IMR-90 (cell line): Measurements from ENCODE around the gene ITM2C. TPM values are rescaled to one million over a fixed set of nuclear protein-coding genes. Genes with fewer than 3 reads are reported as not detected.

Source experiments
- ATAC-seq: fragments of 200-7000 bp; cut with Tn5 transposase; 2 replicates; pipeline ENCODE4 v1.9.1; 2020; ENCODE audit warnings: low read depth, mild to moderate bottlenecking, moderate library complexity
- BruUV-seq: library from RNA; stranded (reverse); fragments of 400-500 nt; replicated peaks from 2 replicates; lab custom pipeline; 2021; lab: Mats Ljungman, UMichigan
- CTCF ChIA-PET: fragments of 300-600 bp; formaldehyde crosslinking; extraction: SDS; loops from one replicate; lab custom pipeline; 2021; ENCODE audit warnings: antibody characterized with exemption; lab: Yijun Ruan, JAX
- POLR2A ChIA-PET: fragments of 300-600 bp; sonication (Branson Sonifier 250); formaldehyde crosslinking; loops from one replicate; lab custom pipeline; 2022; ENCODE audit warnings: antibody characterized with exemption; ENCODE audit not compliant: unreplicated experiment; lab: Charles Lee
- DNase-seq: peaks from one replicate; pipeline ENCODE4 v3.0.0; 2013
- H2AFZ ChIP-seq: replicated peaks from 2 replicates; pipeline ENCODE3; 2013; ENCODE audit warnings: low read length, mild to moderate bottlenecking; ENCODE audit not compliant: poor library complexity
- H2AK5ac ChIP-seq: 2 replicates; pipeline ENCODE4 v1.6.1; 2013; ENCODE audit warnings: low read depth, low read length, inconsistent platforms
- H2AK9ac ChIP-seq: replicated peaks from 2 replicates; pipeline ENCODE3; 2013; ENCODE audit warnings: mild to moderate bottlenecking, low read depth, low read length, moderate library complexity; ENCODE audit not compliant: poor library complexity
- H2BK120ac ChIP-seq: 2 replicates; pipeline ENCODE4 v1.6.1; 2013; ENCODE audit warnings: low read depth, low read length, inconsistent platforms
- H2BK15ac ChIP-seq: 3 replicates; pipeline ENCODE4 v1.6.1; 2013; ENCODE audit warnings: low read depth, low read length, inconsistent platforms
- H2BK20ac ChIP-seq: 2 replicates; pipeline ENCODE4 v1.6.1; 2013; ENCODE audit warnings: low read depth, mild to moderate bottlenecking, inconsistent platforms, low read length, moderate library complexity
- H2BK5ac ChIP-seq: 2 replicates; pipeline ENCODE4 v1.6.1; 2013; ENCODE audit warnings: mild to moderate bottlenecking, low read depth, low read length, inconsistent platforms; ENCODE audit not compliant: poor library complexity, severe bottlenecking
- H3K14ac ChIP-seq: replicated peaks from 2 replicates; pipeline ENCODE4 v1.6.1; 2013; ENCODE audit warnings: low read depth, low read length, inconsistent platforms
- H3K18ac ChIP-seq: 2 replicates; pipeline ENCODE4 v1.6.1; 2013; ENCODE audit warnings: low read depth, low read length, control low read depth
- H3K23ac ChIP-seq: 2 replicates; pipeline ENCODE4 v1.6.1; 2013; ENCODE audit warnings: low read depth, low read length, inconsistent platforms
- H3K27ac ChIP-seq: 2 replicates; pipeline ENCODE4 v1.5.1; 2013; ENCODE audit warnings: mild to moderate bottlenecking, control low read depth, low read length; ENCODE audit not compliant: insufficient read depth
- H3K27me3 ChIP-seq: 2 replicates; pipeline ENCODE4 v1.6.1; 2013; ENCODE audit warnings: low read length; ENCODE audit not compliant: control insufficient read depth, insufficient read depth
- H3K36me3 ChIP-seq: 2 replicates; pipeline ENCODE4 v1.6.1; 2013; ENCODE audit warnings: low read length, mixed read lengths; ENCODE audit not compliant: control insufficient read depth, insufficient read depth
- H3K4ac ChIP-seq: 2 replicates; pipeline ENCODE4 v1.6.1; 2013; ENCODE audit warnings: low read depth, low read length, inconsistent platforms
- H3K4me1 ChIP-seq: 2 replicates; pipeline ENCODE4 v1.6.1; 2013; ENCODE audit warnings: low read length, mixed read lengths; ENCODE audit not compliant: control insufficient read depth, insufficient read depth
- H3K4me2 ChIP-seq: 2 replicates; pipeline ENCODE4 v1.6.1; 2013; ENCODE audit warnings: low read depth, mild to moderate bottlenecking, control low read depth, low read length, moderate library complexity
- H3K4me3 ChIP-seq: 2 replicates; pipeline ENCODE4 v1.5.1; 2013; ENCODE audit warnings: low read depth, mild to moderate bottlenecking, control low read depth, low read length, moderate library complexity; ENCODE audit not compliant: insufficient read depth
- H3K56ac ChIP-seq: 2 replicates; pipeline ENCODE4 v1.6.1; 2013; ENCODE audit warnings: low read length, inconsistent platforms; ENCODE audit not compliant: insufficient read depth; ENCODE audit errors: extremely low read depth
- H3K79me1 ChIP-seq, 2 experiments: 2 replicates each; pipeline ENCODE4 v1.6.1; 2013; ENCODE audit warnings: low read length in 2 of 2, inconsistent platforms in 1 of 2, low read depth in 1 of 2
- H3K9ac ChIP-seq: 2 replicates; pipeline ENCODE4 v1.6.1; 2013; ENCODE audit warnings: low read depth, low read length, control low read depth
- H3K9me1 ChIP-seq: 2 replicates; pipeline ENCODE4 v1.6.1; 2013; ENCODE audit warnings: low read length, inconsistent platforms; ENCODE audit not compliant: insufficient read depth
- H3K9me3 ChIP-seq: 2 replicates; pipeline ENCODE4 v1.6.1; 2013; ENCODE audit warnings: low read length; ENCODE audit not compliant: control insufficient read depth, insufficient read depth
- H4K20me1 ChIP-seq: 2 replicates; pipeline ENCODE4 v1.6.1; 2013; ENCODE audit warnings: low read length, inconsistent platforms; ENCODE audit not compliant: insufficient read depth
- H4K5ac ChIP-seq: 2 replicates; pipeline ENCODE4 v1.6.1; 2013; ENCODE audit warnings: mild to moderate bottlenecking, low read depth, low read length, control low read depth
- H4K8ac ChIP-seq, 2 experiments: 2 replicates each; pipeline ENCODE4 v1.6.1; 2013; ENCODE audit warnings: low read depth in 2 of 2, low read length in 2 of 2, control low read depth in 1 of 2, inconsistent platforms in 1 of 2
- H4K91ac ChIP-seq: 2 replicates; pipeline ENCODE4 v1.6.1; 2013; ENCODE audit warnings: low read depth, low read length, inconsistent platforms; ENCODE audit not compliant: insufficient read depth
- BHLHE40 ChIP-seq: fragments of 150-350 bp; IDR thresholded peaks from 2 replicates; pipeline ENCODE4 v1.6.1; 2016; ENCODE audit warnings: mild to moderate bottlenecking, low read depth, low read length
- CHD1 ChIP-seq: IDR thresholded peaks from 2 replicates; pipeline ENCODE4 v1.6.1; 2012; ENCODE audit warnings: low read depth, low read length, improper control_type of control experiment
- FOS ChIP-seq: fragments of 150-350 bp; IDR thresholded peaks from 2 replicates; pipeline ENCODE4 v1.6.1; 2016; ENCODE audit warnings: low read depth, low read length
- MAFK ChIP-seq: IDR thresholded peaks from 2 replicates; pipeline ENCODE4 v1.6.1; 2012; ENCODE audit warnings: low read depth, low read length, improper control_type of control experiment
- MAZ ChIP-seq: IDR thresholded peaks from 2 replicates; pipeline ENCODE4 v1.6.1; 2012; ENCODE audit warnings: low read depth, mild to moderate bottlenecking, low read length, improper control_type of control experiment, moderate library complexity, borderline replicate concordance
- MXI1 ChIP-seq: IDR thresholded peaks from 2 replicates; pipeline ENCODE4 v1.6.1; 2012; ENCODE audit warnings: low read depth, mild to moderate bottlenecking, low read length, moderate library complexity, borderline replicate concordance
- NFE2L2 ChIP-seq: fragments of 150-350 bp; IDR thresholded peaks from 2 replicates; pipeline ENCODE4 v1.6.1; 2016; ENCODE audit warnings: low read depth, mild to moderate bottlenecking, low read length
- POLR2A ChIP-seq: IDR thresholded peaks from 2 replicates; pipeline ENCODE4 v1.6.1; 2012; ENCODE audit warnings: mild to moderate bottlenecking, low read depth, low read length
- RAD21 ChIP-seq: IDR thresholded peaks from 2 replicates; pipeline ENCODE4 v1.6.1; 2012; ENCODE audit warnings: low read length, improper control_type of control experiment
- RCOR1 ChIP-seq: IDR thresholded peaks from 2 replicates; pipeline ENCODE4 v1.6.1; 2012; ENCODE audit warnings: mild to moderate bottlenecking, low read length, improper control_type of control experiment; ENCODE audit not compliant: insufficient replicate concordance
- RFX5 ChIP-seq: IDR thresholded peaks from 2 replicates; pipeline ENCODE4 v1.8.0; 2012; ENCODE audit warnings: low read depth, mild to moderate bottlenecking, low read length, moderate library complexity
- SMC3 ChIP-seq: fragments of 150-350 bp; IDR thresholded peaks from 2 replicates; pipeline ENCODE4 v1.6.1; 2016; ENCODE audit warnings: low read depth, mild to moderate bottlenecking, antibody characterized with exemption, low read length, moderate library complexity
- USF2 ChIP-seq: fragments of 150-350 bp; IDR thresholded peaks from 2 replicates; pipeline ENCODE4 v1.6.1; 2017; ENCODE audit warnings: mild to moderate bottlenecking, antibody characterized with exemption, low read length, low read depth
- WGBS, 2 experiments: methylation state at CpG; one replicate each; pipeline versions ENCODE4 v1.1.5 to v1.1.7; 2013; ENCODE audit warnings: missing lambda C conversion rate in 2 of 2; ENCODE audit not compliant: insufficient read length in 1 of 2; ENCODE audit errors: extremely low coverage in 2 of 2; 5-methylcytosine and 5-hydroxymethylcytosine counted together
- dilution Hi-C: fragments of 300-500 bp; cut with HindIII; formaldehyde crosslinking; loops from one replicate; pipeline ENCODE4 v1.14.3; 2018; ENCODE audit warnings: low sequenced_read_pairs; ENCODE audit not compliant: unreplicated experiment
- in situ Hi-C: fragments of 300-500 bp; cut with MboI; formaldehyde crosslinking; loops from 3 replicates; pipeline ENCODE4 v1.14.3; 2019; ENCODE audit warnings: low sequenced_read_pairs, inconsistent platforms, mixed read lengths
- intact Hi-C: fragments of 100-400 bp; cut with micrococcal nuclease; formaldehyde crosslinking; loops from 2 replicates; pipeline ENCODE4 v1.10.0; 2022
- polyA plus RNA-seq, 3 experiments: library from polyadenylated mRNA; depleted of rRNA; stranded (reverse); fragments of >200 nt; gene quantifications; 2 replicates each; pipeline ENCODE4 v1.2.3, GENCODE V29; 2012; ENCODE audit warnings: low replicate concordance in 1 of 3
- total RNA-seq: library from RNA; depleted of rRNA; stranded (reverse); fragments of >200 nt; gene quantifications from 2 replicates; pipeline ENCODE4 v1.2.3, GENCODE V29; 2012
- TF ChIP-seq, protein P1 (sequence below): fragments of 150-350 bp; IDR thresholded peaks from 2 replicates; pipeline ENCODE4 v1.6.1; 2016; ENCODE audit warnings: low read depth, mild to moderate bottlenecking, low read length, moderate library complexity, borderline replicate concordance
- TF ChIP-seq, protein P2 (sequence below): conservative IDR thresholded peaks from 2 replicates; pipeline ENCODE4 v1.5.1; 2012; ENCODE audit warnings: mild to moderate bottlenecking, low read depth, low read length, improper control_type of control experiment

Gene ITM2C
- total and polyA plus RNA-seq, 2 of the 4 experiments (the other 2 are of a cell fraction) = 46.8 to 274 TPM

GRCh38 chr2:230846360-230846759, 18.4 kb upstream of the ITM2C start:
- H2AFZ ChIP-seq = no peak overlapping the region
- POLR2A ChIA-PET = no interaction called here
- H3K9me3 ChIP-seq = no peaks in the 10 kb centered on the region; the same call in 1 of the 2 replicates
- no peak overlapping the region for H2AK5ac ChIP-seq
- no peak overlapping the region for H2BK5ac ChIP-seq
- H3K9ac ChIP-seq = no peak overlapping the region
- H4K20me1 ChIP-seq = no peaks in the 10 kb centered on the region
- no peak overlapping the region for H4K91ac ChIP-seq
- H3K23ac ChIP-seq = no peak overlapping the region
- no TSS peak for BruUV-seq
- no peak overlapping the region for H3K4me3 ChIP-seq
- H4K8ac ChIP-seq = no peak overlapping the region
- no peak overlapping the region for H3K14ac ChIP-seq
- no peaks in the 10 kb centered on the region for H3K4me1 ChIP-seq
- in situ Hi-C loops (no loop called here), intact Hi-C loops (no loop called here), dilution Hi-C loops (no loop called here)
- H3K79me1 ChIP-seq = no peaks in the 10 kb centered on the region
- CTCF ChIA-PET = interaction anchor here (1.2 kb wide), 1 partner anchor 22 kb away, joined by 3 read pairs; no protein-coding TSS in a partner anchor
- H3K36me3 ChIP-seq = no peaks in the 10 kb centered on the region
- no peak overlapping the region for H2BK20ac ChIP-seq
- H3K9me1 ChIP-seq = no peaks in the 10 kb centered on the region
- ATAC-seq (no peak), DNase-seq (no peak)
- H3K18ac ChIP-seq = no peak overlapping the region
- WGBS, 2 experiments = no CpG with 5 or more reads among the region's 6 CpGs
- no peak overlapping the region for H3K56ac ChIP-seq
- H2AK9ac ChIP-seq = no peak overlapping the region
- H3K4ac ChIP-seq = no peak overlapping the region
- H2BK15ac ChIP-seq = no peak overlapping the region
- peaks cover 17% of the 10 kb centered on the region for H3K27me3 ChIP-seq
- no peak overlapping the region for H3K4me2 ChIP-seq
- no peak overlapping the region for H4K5ac ChIP-seq
- TF ChIP-seq CHD1 (no peak), NFE2L2 (no peak), RAD21 (no peak), RFX5 (no peak), BHLHE40 (no peak), MAZ (no peak), USF2 (no peak), FOS (no peak), SMC3 (no peak), MXI1 (no peak), POLR2A (no peak), RCOR1 (no peak), MAFK (no peak)
- TF ChIP-seq, protein P1, sequence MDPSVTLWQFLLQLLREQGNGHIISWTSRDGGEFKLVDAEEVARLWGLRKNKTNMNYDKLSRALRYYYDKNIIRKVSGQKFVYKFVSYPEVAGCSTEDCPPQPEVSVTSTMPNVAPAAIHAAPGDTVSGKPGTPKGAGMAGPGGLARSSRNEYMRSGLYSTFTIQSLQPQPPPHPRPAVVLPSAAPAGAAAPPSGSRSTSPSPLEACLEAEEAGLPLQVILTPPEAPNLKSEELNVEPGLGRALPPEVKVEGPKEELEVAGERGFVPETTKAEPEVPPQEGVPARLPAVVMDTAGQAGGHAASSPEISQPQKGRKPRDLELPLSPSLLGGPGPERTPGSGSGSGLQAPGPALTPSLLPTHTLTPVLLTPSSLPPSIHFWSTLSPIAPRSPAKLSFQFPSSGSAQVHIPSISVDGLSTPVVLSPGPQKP = no peak
- TF ChIP-seq, protein P2, sequence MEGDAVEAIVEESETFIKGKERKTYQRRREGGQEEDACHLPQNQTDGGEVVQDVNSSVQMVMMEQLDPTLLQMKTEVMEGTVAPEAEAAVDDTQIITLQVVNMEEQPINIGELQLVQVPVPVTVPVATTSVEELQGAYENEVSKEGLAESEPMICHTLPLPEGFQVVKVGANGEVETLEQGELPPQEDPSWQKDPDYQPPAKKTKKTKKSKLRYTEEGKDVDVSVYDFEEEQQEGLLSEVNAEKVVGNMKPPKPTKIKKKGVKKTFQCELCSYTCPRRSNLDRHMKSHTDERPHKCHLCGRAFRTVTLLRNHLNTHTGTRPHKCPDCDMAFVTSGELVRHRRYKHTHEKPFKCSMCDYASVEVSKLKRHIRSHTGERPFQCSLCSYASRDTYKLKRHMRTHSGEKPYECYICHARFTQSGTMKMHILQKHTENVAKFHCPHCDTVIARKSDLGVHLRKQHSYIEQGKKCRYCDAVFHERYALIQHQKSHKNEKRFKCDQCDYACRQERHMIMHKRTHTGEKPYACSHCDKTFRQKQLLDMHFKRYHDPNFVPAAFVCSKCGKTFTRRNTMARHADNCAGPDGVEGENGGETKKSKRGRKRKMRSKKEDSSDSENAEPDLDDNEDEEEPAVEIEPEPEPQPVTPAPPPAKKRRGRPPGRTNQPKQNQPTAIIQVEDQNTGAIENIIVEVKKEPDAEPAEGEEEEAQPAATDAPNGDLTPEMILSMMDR = no peak
- no peak overlapping the region for H3K27ac ChIP-seq
- H2BK120ac ChIP-seq = no peak overlapping the region
